ENCODE results near the gene GSDMA.
A peak's percentile ranks its signal among the peaks of the same experiment; 100 is the strongest.

GSDMA gene

DNA sequence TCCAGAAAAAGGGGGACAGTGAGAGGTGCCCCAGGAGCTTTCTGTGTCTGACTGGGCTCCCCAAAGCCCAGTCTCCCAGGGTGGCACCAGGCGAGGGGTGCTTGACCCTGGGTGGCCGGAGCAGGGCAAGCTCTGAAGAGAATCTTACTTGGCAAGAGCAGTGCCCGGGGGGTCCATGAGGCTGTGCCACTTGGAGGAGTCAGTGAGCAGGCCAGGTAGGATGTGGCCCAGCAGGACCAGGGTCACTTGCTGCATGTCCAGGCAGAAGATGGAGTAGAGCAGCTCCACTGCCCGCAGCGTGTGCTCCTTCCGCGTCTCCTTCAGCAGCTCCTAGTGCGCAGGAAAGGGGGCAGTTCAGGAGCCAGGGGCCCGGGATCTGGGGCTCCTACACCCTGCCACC, 59.7 kb downstream of the GSDMA start:
- no peak for DNase-seq (ENCODE audit: low read depth)

DNA sequence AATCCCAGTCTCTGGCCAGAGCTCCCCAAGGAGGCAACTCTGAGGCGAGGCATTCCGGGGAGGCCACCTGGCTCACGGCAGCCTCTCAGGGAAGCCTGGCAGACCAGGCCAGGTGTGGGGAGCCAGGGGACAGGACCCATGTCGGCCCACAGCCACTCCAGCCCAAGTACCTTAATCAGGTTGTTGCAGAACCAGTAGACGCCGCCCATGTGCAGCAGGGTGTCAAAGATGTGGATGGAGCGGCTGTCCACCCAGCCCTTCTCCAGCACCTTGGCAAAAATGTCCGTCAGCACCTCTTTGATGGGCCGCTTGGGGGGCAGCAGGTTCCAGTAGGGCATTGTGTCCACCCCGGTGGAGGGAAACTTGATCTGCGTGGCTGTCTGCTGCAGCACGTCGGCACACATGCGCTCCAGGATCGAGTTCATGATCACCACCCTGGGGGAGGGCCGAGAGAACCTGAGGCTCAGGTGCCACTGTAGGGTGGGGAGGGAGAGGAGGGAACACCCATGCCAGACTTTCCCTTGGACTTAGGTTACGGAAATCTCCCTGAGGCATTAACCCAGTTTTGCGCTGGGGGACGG, 60.2 kb downstream of the GSDMA start:
- DNase-seq (ENCODE audit: low read depth), result no peak

- DNase-seq (ENCODE audit: low read depth), result no peak
These were observed 60.9 kb downstream of the GSDMA start for GRCh38 chr17:40023590-40024292.

DNA sequence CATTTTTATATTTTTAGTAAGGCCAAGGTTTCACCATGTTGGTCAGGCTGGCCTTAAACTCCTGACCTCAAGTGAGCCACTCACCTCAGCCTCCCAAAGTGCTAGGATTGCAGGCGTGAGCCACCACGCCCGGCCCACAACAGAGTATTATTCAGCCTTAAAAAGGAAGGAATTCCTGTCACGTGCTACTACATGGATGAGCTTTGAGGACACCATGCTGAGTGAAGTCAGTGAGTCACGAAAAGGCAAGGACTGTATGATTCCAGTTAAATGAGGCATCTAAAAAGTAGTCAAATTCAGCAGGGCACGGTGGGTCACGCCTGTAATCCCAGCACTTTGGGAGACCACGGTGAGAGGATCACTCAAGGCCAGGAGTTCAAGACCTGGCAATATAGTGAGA, 62.1 kb downstream of the GSDMA start:
- no peak for DNase-seq (ENCODE audit: low read depth)

- DNase-seq (ENCODE audit: low read depth), result no peak
These were observed 62.8 kb downstream of the GSDMA start for GRCh38 chr17:40025559-40025958.

- peak; percentile 7 for DNase-seq (ENCODE audit: low read depth)
These were observed 63.4 kb downstream of the GSDMA start for GRCh38 chr17:40025991-40026815.

GRCh38 chr17:40026816-40027613, 64.2 kb downstream of the GSDMA start:
- DNase-seq (ENCODE audit: low read depth), result peak; percentile 59

Measured in activated T-cell treated with anti-CD3 and anti-CD28 coated beads for 24 hours (primary cell).